Mesenteric fat pad (tissue), 1 donor: ENCODE measurements around the gene EDEM3. TPM values are rescaled to one million over a fixed set of nuclear protein-coding genes. Genes with fewer than 3 reads are reported as not detected.
"Not testable (repeated sequence)": the region's sequence is repeated elsewhere in the genome, so short reads cannot be mapped to it uniquely, and the experiment has no call there.

Source experiments
- DNase-seq: peaks from one replicate; pipeline ENCODE4 v3.0.0-alpha.2; 2020; ENCODE audit warnings: low spot score
- long read RNA-seq: library from polyadenylated mRNA; unstranded; transcript quantifications from one replicate; pipeline ENCODE4 v2.0.0, GENCODE V29; 2020
- total RNA-seq: library from RNA; stranded (reverse); fragmentation: NEBNext Ultra II Directional; extraction: Animal tissue kit (Norgen Biotek cat#: 25700); gene quantifications from one replicate; pipeline ENCODE4 v1.2.1, GENCODE V29; 2021
- donor health status: DM: yes; HTN: yes; CAD: no.

The EDEM3 gene
- 39.7 TPM for total RNA-seq
- long read RNA-seq, full-length matches to known transcripts, result 1 of 50 reads
- long read RNA-seq, partial matches to known transcripts, result 30 of 50 reads
- long read RNA-seq, other reads (novel, unspliced or antisense), result 19 of 50 reads

- DNase-seq, result peak; percentile 98
Measured at GRCh38 chr1:184754476-184755225, at the start of gene EDEM3. EDEM3 (minus strand) TSS chr1:184754858; CDS start chr1:184754646, 212 bp downstream.

- DNase-seq, result no peak
Measured at GRCh38 chr1:184804220-184804619, 49.6 kb upstream of the EDEM3 start.

GRCh38 chr1:184803180-184803492, 48.5 kb upstream of the EDEM3 start:
- no peak for DNase-seq

GRCh38 chr1:184802354-184803179, 47.9 kb upstream of the EDEM3 start:
- DNase-seq, result no peak

DNA sequence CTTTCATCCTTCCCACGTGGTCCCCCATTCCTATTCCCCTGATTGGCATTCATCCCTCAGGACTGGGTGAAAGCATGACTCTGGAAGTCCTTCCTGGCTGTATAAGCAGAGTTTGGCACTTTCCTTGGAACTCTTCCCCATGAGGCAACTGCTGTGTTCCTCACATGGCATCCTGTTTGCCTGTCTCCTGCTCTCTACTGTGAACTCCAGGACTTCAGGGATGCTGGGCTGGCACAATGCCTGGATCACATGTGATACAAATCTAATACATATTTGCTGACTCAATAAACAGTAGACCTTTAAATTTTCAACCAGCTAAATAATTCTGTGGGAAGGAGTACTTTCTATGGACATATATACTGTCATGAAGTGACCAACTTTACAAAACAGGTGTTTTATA, 46.8 kb upstream of the EDEM3 start:
- DNase-seq, result no peak

- no peak for DNase-seq
Measured at GRCh38 chr1:184800876-184801275, 46.2 kb upstream of the EDEM3 start.

- DNase-seq, result no peak
Measured at GRCh38 chr1:184793967-184794366, 39.3 kb upstream of the EDEM3 start.

GRCh38 chr1:184792450-184792969, 37.9 kb upstream of the EDEM3 start:
- no peak for DNase-seq

GRCh38 chr1:184791550-184791900, 36.9 kb upstream of the EDEM3 start:
- no peak for DNase-seq

GRCh38 chr1:184790642-184791549, 36.2 kb upstream of the EDEM3 start:
- DNase-seq, result no peak

- DNase-seq, result no peak
Measured at GRCh38 chr1:184789884-184790283, 35.2 kb upstream of the EDEM3 start.

DNA sequence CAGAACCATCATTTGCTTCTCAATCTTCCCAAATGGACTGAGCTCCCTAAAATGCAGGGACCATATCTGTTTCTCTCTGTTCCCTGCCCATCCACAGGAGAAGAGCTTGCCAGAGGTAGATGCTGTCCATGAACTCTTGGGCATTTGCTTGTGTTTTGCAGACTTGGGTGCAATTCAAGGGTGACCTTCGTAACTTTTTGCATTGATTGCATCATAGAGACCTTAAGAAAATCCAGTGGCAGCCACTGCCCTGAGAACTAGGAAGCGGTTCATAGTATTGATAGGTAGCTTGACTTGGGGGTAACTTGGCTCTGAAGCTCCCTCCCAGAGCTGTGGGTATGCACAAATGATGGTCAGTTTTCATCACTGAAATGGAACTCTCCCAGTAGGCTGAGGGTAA, 34.3 kb upstream of the EDEM3 start:
- no peak for DNase-seq

DNA sequence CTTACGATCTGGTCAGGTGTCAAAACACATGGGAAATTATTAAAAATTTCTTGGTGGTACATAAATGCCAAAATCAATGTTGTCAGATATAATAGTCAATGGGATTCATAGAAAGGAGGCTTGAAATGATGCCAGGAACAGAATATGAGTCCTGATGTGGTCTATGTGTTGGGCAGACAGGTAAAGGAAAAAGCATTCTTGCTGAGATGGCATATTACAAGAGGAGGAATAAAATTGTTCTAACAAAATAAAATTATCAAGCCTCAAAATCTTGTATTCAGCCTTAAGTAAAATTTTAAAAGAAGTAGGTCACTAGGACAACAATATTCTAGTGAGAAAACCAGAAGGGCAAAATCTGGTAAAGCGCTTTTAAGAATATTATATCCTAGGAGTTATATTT, 30.9 kb upstream of the EDEM3 start:
- no peak for DNase-seq

DNA sequence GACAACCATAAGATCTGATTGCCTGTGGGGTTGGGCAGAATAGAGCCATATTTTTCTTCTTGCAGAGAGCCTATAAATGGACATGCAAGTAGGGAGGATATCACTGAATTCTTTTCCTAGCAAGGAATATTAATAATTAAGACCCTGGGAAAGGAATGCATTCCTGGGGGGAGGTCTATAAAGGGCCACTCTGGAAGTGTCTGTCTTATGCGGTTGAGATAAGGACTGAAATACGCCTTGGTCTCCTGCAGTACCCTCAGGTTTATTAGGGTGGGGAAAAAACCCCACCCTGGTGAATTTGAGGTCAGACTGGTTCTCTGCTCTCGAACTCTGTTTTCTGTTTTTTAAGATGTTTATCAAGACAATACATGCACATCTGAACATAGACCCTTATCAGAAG, 29.1 kb upstream of the EDEM3 start:
- DNase-seq, result not testable (repeated sequence)

GRCh38 chr1:184781941-184782340, 27.3 kb upstream of the EDEM3 start:
- no peak for DNase-seq

- DNase-seq, result no peak
Measured at GRCh38 chr1:184775885-184776284, 21.2 kb upstream of the EDEM3 start.

DNA sequence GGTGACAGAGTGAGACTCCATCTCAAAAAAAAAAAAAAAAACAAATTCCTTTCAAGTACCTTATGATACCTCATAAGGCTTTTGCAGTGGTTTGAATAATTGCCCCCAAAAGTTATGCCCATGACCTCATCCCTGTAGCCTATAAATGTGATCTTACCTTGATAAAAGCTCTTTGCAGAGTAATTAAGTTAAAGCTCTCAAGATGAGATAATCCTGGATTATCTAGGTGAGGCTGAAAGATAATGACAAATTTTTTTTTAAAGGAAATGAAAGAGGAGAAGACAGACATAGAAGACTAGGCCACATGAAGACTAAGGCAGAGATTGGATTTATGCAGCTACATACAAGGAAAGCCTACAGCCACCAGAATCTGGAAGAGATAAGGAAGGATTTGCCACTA, 20.7 kb upstream of the EDEM3 start:
- no peak for DNase-seq

GRCh38 chr1:184773762-184774320, 19.2 kb upstream of the EDEM3 start:
- DNase-seq, result no peak

- no peak for DNase-seq
Measured at GRCh38 chr1:184771190-184771691, 16.6 kb upstream of the EDEM3 start.

DNA sequence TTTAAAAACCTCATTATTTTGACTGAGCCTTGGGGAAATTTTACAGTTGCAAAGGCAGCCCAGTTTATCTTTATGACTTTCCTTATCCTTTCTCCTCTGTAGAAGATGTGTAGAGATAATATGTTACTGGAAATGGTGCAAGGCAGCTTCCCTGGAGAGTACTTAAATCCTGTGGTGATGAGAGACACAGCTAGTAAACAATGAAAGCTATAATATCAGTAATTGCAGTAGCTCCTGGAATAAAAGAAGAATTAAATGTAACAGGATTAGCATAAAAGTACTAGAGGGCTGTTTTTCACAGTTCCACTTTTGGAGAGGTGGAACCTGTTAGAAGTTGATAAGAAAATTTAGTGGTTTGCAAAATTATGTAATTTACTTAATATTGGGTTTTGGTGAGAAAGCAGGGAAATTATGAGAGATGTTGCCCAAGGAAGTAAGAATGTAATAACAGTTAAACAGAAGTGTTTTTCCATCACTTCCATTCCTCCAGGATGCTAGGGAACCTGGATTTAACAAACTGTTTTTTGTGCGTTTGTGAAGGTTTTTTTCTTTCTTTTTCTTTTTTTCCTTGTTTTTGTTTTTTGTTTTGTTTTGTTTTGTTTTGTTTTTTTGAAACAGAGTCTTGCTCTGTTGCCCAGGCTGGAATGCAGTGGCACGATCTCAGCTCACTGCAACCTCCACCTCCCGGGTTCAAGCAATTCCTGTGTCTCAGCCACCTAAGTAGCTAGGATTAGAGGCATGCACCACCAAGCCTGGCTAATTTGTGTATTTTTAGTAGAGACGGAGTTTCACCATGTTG, 15.7 kb upstream of the EDEM3 start:
- no peak for DNase-seq
